Activated CD4-positive, alpha-beta T cell treated with anti-CD3 and anti-CD28 coated beads, Interleukin-2, amount 50 U/mL, for 4 hours (primary cell): ENCODE results near the gene ALDH3A1.

ENCODE experiments used
- DNase-seq, 2 experiments: peaks; one replicate each; pipeline ENCODE4 v3.0.0-alpha.2; 2020

ALDH3A1 gene

GRCh38 chr17:19718613-19719354 lies 29.3 kb downstream of the ALDH3A1 start:
- no peak for DNase-seq

- no peak for DNase-seq
Measured at GRCh38 chr17:19718041-19718612, 30.0 kb downstream of the ALDH3A1 start.

DNA sequence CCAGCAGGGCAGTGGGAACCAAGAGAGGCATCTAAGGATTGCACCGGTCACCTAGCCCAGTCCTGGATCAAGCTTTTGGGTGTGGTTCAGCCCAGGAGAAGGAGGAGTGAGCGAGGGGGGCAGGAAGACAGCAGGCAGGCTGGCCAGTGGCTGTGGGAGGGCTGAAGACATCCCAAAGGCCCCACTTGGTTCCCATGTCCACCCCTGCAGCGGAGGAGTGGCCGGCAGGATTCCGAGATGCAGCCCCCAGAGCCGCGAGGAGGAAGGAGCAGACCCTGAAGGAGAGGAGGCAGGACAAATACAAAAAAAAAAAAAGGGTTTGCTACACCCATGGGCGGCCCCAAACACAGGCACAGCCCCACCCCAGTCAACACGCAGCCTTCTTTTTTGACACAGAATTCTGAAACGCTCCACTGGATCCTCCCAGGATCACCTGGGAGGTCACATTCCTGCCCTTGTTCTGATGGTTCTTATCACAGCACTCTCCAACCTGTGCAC lies 30.6 kb downstream of the ALDH3A1 start:
- DNase-seq, result no peak

- no peak for DNase-seq
Measured at GRCh38 chr17:19717031-19717360, 31.1 kb downstream of the ALDH3A1 start.

DNA sequence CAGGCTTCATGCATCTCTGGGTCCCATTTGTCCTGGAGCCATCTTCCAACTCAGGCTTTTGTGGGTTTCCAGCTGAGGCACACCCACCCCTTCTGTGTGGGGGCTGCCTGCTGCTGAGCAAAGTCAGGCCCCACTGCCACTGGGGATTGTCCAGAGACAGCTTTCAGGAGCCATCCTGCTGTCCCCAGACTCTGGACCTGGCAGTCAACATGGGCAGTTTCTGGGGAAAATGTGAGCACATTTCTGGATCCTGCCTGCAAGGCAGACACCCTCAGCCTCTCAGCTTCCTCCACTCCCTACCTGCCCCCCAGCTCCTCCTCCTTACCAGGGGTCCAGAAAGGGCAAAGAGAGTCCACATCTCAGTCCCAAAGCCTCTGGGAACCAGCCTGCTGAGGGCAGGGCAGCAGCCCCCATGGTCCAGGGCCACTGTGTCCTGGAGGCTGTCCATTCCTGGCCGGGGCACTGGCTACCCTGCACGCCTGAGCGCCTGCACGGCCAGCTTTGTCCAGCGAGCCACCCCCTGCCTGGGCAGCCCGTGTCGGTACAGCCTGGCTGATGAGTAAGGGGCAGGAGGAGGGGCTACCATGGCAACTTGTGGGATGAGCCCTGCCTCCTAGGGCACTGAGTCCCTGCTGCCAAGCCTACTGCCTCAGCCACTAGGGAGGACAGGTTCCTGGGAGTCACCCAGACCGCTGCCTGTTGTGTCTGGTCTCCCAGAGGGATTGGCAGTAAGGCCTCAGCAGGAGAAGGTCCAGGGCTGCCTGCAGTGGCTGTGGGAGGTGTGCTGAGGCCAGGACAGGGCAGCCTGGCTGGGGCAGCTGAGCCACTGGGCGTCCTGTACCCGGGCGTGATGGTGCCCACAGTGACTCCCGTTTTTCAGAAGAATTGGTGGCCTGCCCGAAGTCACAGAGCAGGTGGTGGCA lies 31.7 kb downstream of the ALDH3A1 start, which contains the start of gene SLC47A2:
TSS of gene SLC47A2 (minus strand) at position 477 of the 923 bp plus-strand sequence. CDS start at position 448, 29 bp downstream.
- no peak for DNase-seq

- no peak for DNase-seq
Measured at GRCh38 chr17:19714542-19715411, 33.3 kb downstream of the ALDH3A1 start.

DNA sequence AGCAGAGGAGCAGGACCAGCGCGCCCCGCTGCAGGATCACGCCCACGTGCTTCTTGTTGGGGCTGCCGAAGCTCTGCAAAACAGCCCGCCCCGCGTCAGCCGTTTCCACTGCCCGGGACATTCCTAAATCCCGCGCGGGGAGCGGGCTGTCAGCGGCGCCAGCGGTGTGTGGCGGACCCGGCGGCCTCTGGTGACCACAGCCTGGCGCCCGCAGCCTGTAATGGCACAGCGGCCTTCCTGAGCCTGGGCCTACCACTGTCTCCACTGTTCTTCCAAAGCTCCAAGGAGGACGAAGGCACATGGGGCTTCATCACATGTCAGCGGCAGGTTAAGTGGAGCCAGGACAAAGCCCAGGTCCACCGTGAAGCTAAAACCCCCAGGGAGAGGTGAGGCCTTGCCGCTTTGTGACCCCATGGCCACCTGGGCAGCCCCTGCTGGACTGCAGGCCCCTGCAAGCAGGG lies 34.2 kb downstream of the ALDH3A1 start:
- DNase-seq, result no peak

DNA sequence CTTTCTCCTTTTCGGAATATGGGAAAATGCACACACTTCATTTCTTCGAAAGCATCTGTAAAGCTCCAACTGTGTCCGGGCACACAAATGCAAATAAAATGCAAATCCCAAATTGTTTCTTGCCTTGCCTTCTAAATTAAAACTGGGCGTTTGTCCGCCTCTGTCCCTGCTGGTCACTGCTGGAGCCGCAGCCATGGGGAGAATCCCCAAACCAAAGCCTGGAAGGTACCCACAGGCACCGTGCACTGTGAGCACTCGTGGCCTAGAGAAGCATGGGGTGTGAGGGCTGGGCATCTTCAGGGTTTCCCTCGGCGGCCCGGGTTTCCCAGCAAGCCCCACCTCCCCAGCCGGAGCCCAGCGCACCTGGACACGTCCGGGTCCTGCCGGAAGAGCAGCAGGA lies 34.6 kb downstream of the ALDH3A1 start:
- DNase-seq, result no peak

- DNase-seq, result no peak
Measured at GRCh38 chr17:19712436-19713004, 35.6 kb downstream of the ALDH3A1 start.

DNA sequence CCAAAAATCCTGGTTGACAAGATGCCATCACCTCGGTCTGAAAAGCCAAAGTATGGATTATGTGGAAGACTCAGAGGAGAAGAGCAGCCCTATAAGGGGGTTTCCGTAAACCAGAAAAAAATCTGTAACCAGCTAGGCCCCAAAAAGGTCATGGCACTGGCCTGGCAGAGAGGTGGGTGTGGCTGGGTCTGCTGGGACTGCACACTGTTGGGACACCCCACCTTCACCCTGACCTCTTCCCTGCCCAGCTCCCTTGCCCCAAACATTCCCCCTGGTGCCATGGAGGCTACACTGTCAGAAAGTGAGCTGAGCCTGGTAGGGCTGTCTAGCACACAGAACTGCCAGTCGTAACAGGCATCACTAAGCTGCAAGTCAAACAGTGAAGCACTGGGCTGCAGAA lies 38.3 kb downstream of the ALDH3A1 start:
- no peak for DNase-seq

DNA sequence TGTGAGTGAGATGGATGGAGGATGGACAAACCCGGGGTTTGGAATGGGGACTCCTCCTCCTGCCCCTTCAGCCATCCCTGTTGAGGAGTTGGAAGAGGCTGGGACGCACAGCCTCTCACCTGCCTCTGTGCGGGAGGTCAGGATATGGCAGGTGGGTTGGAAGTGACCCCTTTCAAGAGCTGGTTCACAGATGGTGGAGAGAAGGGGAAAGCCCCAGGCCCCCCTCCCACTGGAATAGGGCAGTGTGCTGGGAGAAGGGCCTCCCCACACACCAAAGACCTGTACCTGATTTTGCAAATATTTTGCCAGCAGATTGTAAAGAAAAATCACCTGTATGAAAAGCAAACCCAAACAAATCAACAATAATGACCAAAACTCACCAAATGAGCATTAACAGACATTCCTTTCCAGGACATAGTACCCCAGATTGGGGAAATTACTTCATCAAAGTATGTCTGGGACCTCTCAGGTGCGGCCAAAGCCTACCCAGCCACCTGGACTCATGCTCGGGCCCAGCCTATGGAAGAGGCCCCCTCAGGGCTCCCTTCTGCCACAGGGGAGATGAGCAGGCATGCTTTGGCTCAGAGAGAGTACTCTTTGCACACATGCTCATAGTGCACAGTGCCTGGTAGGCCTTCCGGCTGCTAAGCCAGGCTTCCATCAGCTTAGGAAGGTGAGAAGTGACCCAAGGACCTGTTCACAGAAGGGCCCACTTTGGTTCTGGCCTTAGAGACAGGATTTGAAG lies 39.5 kb downstream of the ALDH3A1 start:
- DNase-seq, result no peak

DNA sequence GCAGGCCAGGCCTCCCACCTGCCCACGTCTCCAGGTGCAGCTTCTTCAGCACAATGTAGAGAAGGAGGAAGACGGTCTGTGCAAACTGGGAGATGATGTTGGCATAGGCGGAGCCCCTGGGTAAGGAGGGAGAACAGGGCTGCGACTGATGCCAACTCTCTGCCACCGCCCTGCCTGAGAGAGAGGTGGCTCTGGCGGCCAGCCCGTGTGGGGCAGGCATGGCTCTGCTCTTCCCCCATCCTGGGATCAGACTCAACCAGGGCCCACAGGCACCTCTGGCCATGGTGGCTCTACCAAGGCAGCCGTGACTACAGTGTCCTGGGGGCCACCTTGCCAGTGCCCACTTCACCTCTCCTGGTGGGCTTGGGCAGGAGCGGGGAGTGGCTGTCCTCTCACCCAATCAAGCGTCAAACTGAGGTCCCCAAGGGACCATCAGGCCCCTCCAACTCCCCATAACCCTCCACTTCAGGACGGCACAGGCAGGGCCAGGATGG lies 40.3 kb downstream of the ALDH3A1 start:
- no peak for DNase-seq

- DNase-seq, result no peak
Measured at GRCh38 chr17:19706791-19707727, 41.0 kb downstream of the ALDH3A1 start.

DNA sequence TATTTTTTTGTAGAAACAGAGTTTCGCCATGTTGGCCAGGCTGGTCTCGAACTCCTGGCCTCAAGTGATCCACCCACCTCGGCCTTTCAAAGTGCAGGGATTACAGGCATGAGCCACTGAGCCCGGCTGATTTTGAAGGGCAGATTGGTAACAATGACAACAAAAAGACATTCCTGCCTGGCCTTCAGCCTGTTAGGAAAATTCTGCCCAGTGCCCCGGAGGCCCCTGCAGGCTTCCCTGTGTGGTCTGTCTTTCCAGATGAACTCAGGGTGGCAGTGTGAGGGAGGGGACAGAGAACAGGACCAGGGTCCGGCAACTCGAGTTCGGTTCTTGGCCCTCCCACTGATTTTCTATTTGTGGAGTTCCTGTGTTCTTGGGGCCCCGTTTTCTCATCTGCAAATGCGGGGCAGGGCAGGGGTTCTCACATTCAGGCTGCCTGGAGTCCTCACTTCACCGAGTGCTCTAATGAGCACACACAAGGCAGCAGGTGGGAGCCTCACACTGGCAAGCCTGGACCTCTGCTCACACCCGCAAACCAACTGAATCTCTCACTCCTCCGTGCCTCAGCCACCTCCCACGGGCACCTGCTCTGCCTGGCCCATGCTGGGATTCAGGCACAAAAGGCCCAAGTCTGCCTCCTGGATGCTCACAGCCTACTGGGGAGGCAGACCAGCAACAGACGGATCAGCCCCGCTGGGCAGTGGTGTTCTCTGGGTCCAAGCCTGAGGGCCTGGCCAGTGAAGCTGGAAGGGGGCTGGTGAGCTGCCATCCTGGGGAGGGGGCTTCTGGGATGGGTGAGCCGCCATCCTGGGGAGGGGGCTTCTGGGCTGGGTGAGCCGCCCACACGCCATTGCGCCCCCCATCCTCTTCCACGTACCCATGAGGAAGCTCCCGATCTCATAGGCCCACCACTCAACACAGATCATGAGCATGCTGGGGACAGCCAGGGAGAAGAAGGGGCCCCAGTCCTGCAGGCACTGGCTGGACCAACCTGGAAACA lies 42.0 kb downstream of the ALDH3A1 start:
- DNase-seq, result no peak

GRCh38 chr17:19705201-19705600 lies 42.9 kb downstream of the ALDH3A1 start:
- no peak for DNase-seq

DNA sequence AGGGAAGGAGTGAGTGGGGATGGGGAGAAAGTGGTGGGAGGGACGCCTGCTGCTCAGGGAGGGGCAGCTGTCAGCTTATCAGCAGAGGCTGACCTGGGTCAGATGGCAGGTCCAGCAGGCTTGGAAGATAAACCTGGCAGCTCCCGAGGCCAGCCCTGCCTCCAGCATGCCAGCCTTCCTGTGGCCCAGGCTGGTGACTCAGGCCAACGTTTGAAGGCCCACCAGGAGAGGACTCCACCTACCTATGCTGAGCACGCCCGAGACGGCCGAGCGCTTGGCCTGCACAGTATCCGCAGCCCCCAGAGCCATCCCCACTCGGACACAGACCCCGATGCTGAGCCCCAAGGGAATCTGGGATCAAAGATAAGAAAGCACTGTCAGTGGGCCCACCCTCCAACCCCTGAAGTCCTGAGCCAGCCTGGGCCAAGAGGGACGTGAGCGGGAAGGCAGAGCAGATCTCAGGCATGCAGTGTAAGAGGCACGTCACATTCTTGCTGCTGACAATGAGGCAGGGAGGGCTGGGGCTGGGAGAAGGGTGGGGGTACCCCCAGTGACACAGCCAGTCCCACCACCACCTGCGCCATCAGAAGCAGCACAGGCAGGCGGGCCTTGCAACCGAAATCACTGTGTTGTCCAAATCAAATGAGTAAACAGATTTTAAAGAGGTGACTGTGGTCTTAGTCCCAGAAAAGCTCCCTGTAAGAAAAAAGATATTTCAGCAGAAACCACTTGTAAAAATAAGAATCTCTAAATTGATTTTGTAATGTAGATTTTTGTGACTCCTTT lies 44.1 kb downstream of the ALDH3A1 start:
- DNase-seq, result no peak

DNA sequence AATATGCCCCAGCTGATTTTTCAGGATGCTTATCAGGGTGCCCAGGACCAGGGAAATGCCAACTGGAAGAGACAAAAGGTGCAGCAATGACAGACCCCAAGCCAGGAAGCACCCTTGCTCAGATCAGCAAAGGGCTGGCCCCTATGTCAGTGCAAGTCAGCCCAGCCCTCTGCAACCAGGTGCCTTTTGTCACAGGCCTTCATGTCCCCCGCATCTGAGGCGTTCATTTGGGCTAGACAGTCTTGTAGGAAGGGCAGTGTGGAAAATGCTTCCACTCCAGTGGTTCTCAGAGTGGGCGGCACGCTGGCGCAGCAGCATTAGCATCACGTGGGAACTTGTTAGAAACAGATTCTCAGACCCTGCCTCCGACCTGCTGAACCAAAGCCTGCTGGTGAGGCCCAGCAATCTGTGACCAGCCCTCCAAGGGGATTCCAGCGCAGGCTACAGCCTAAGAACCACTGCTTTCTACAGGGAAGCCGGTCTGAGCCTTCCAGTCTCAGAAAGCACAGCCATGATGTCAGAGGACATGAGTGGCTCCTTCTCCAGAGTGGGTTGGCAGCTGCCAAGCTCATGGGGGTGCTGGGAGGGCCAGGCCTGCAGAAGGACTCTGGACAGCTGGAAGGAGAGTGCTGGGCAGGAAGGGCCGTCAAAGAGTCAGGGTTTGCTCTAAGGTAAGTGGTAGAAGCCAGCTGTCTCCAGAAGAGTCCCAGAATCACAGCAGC lies 44.8 kb downstream of the ALDH3A1 start:
- DNase-seq, result no peak
